HG02678 (cell line): ENCODE results near the gene THOC1.

ENCODE experiments used
- ATAC-seq: cut with Tn5 transposase; IDR thresholded peaks from one replicate; pipeline ENCODE4 v1.9.1; 2021; ENCODE audit warnings: mild to moderate bottlenecking, moderate library complexity; ENCODE audit not compliant: unreplicated experiment

Gene THOC1

DNA sequence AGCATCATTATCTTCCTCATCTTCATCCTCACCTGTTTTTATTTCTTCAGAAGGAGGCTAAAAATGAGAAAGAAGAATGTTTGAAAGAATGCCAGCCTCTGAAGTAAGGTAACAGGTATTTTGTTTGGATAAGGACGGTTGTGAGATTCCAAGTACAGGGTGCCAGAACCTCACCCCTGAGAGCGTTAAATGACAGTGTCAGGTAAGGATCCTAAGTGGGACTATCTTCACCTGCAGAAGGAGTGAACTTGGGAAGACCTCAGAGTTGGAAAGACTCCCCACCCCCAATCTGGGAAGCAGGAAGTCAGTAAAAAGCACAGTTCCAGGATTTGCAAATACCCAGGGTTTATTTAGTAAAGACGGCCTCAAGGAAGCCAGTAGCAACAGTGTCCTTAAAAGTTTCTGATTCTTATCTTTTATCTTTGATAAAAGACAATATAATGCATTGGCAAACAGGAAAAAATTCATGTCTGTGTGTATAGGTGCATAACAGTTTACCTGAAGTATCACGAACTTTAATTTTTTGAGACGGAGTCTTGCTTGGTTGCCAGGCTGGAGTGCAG, 52.3 kb downstream of the THOC1 start:
- ATAC-seq = no peak

- ATAC-seq = no peak
Observed at GRCh38 chr18:213966-214365, 53.9 kb downstream of the THOC1 start.

DNA sequence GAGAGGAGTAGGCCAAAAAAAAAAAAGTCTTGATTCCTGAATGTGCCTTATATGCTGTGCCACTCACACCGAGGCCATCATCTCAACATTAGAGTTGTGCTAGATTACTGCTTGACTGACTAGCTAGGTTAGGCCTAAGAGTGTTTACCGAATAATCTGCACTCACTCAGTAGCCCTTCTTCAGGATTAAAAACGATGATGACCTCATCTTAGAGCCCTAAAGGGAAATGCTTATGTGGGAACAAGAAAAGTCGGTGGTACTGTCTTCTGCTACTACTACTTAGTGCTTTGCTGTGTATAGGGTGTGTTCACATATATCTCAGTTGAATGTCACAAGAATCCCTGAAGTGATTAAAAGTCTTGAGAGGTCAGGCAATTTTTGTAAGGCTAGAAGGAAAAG, 54.3 kb downstream of the THOC1 start:
- ATAC-seq = no peak

DNA sequence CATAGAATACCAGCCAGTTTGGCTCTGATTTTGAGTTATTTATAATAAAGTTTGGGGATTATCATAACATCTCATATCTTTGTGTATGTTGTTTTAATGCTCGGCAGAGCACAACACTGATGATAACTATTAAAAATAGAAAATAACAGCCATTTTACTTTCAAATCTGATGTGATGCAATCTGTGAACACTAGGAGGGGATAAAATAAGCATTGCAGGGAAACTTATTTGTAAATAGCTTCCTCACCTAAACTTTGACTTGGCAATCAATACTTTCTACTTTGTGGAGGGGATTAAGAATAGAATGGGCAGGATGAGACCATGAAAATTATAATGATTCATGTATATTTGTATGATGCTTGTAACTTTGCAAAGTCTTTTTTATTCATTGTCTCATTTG, 55.1 kb downstream of the THOC1 start:
- ATAC-seq = no peak

- ATAC-seq = no peak
Observed at GRCh38 chr18:211582-211981, 56.3 kb downstream of the THOC1 start.

- ATAC-seq = no peak
Observed at GRCh38 chr18:210733-211132, 57.1 kb downstream of the THOC1 start.

DNA sequence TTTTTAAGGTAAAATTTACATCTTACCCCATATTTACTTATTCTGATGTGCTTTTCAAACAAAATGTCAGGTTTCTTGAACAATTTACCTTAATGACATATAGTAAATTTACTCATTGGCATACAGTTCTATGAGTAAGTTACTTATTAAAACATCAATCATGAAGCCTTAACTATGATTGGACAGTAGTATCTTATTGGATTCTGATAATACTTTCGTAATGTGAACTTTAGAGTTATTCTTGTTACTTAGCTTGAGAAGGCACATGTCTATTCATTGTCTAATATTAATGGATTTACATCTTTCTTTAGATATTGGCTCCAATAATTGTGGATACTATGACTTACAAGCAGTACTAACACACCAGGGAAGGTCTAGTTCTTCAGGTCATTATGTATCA, 57.8 kb downstream of the THOC1 start:
- no peak for ATAC-seq

- no peak for ATAC-seq
Observed at GRCh38 chr18:199768-200167, 68.1 kb downstream of the THOC1 start.

DNA sequence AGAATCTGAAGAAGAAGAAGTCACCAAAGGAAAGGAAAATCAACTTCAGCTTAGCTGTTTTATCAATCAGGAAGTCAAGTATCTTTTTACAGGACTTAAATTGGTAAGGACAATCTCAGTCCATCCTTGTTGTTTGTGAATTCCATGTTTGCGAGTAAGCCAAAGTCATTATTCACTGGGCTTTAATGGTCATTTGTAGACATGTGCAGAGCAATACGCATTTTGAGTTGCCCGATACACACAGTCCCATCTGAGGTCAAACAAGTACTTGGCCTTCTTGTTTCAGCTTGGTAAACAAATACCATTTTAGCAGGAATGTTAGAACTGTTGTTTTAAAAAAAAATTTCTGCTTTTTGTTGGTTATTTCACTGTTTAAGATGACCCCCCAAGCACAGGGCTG, 68.6 kb downstream of the THOC1 start:
- ATAC-seq = no peak

- ATAC-seq = no peak
Observed at GRCh38 chr18:195651-196050, 72.2 kb downstream of the THOC1 start.

DNA sequence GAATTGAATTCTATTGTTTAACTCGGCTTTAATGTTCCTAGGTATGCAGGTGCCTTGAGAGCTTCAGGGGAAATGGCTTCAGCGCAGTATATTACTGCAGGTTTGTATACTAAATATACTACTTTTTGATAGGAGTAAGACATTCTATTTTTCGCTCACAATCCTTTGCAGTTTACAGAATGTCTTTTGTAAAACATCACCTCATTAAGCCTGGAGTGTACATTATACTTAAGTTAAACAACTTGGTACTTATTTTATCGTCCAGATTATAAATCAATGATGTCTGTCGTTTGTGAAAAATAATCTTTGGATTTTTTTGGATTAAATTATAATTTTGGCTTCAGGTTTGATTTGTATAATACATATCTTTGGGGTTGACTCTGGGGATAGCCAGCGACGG, 75.0 kb downstream of the THOC1 start:
- no peak for ATAC-seq

DNA sequence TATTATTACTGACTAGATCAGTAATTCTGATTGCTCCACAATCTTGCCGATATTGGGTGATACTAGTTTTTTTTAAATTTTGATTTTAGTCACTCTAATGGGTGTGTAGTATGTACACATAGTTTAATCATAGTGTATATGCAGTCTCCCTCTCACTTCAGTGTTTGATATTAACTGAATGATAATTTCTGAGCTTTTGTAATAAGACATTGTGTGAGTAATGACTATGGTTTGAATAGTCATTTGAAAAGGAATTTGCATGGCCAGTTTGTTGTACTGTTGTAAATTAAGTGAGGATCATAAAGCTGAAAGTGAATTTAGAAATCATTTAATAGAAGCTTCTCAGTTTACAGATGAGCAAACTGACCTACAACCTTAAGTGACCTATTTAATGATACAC, 76.1 kb downstream of the THOC1 start:
- ATAC-seq = no peak

DNA sequence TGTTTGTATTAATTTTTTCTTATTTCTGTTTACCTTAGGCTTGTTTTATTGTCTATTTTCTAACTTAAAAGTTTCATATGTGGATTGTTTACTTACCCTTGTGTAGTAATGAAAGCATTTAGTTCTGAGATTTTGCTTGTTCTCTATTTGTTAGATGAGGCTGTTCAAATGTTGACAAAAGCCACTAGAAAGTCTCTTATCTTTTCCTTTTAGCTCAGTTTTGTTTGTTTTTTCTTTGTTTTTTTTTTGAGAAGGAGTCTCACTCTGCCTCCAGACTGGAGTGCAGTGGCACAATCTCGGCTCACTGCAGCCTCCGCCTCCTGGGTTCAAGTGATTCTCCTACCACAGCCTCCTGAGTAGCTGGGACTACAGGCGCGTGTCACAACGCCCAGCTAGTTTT, 78.6 kb downstream of the THOC1 start:
- no peak for ATAC-seq

- ATAC-seq = no peak
Observed at GRCh38 chr18:183769-184168, 84.1 kb downstream of the THOC1 start.

DNA sequence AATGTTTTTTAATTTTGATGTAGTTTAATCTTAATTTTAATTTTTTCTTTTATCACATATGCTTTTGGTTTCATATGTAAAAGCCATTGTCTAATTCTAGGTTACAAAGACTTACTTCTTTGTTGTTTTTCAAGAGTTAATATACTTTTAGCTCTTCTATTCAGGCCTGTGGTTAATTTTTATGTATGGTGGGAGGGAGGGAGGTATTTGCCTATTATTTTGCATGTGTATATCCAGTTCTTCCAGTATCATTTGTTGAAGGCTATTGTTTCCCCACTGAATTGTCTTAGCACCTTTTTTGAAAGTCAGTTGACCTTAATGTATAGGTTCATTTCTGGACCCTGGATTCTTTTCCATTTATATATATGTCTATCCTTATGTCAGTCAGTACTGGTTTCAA, 86.1 kb downstream of the THOC1 start:
- ATAC-seq = no peak

GRCh38 chr18:179499-179898, 88.3 kb downstream of the THOC1 start:
- no peak for ATAC-seq

DNA sequence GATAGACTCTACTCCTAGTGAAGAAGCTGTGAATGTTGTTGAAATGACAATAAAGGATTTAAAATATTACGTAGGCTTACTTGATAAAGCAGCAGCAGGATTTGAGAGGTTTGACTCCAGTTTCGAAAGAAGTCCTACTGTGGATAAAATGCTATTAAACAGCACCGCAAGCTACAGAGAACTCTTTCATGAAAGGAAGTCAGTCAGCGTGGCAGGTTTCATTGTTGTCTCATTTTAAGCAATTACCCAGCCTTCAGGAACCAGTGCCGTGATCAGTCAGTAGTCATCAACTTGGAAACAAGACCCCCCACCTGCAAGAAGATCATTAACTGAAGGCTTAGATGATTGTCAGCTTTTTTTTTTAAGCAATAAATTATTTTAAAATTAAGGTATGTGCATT, 95.5 kb downstream of the THOC1 start:
- no peak for ATAC-seq
